Keratinocyte (primary cell): ENCODE data around the gene KIF17.

Experiments used
- CTCF ChIP-seq, 3 experiments: IDR thresholded peaks in 1 of 3; conservative IDR thresholded peaks in 1 of 3; optimal IDR thresholded peaks in 1 of 3; 2 replicates in 2 of 3; 3 replicates in 1 of 3; pipeline versions ENCODE3 to v1.5.1; 2011; ENCODE audit warnings: low read length in 3 of 3, mild to moderate bottlenecking in 3 of 3, moderate library complexity in 2 of 3, control low read depth in 1 of 3, inconsistent platforms in 1 of 3; ENCODE audit not compliant: insufficient read depth in 2 of 3; ENCODE audit errors: extremely low read depth in 1 of 3
- EZH2 ChIP-seq: IDR thresholded peaks from one replicate; pipeline ENCODE4 v1.6.1; 2012; ENCODE audit warnings: inconsistent platforms, mild to moderate bottlenecking, low read length, moderate library complexity

GRCh38 chr1:20666146-20666545 is 51.7 kb downstream of the KIF17 start:
- no peak for TF ChIP-seq CTCF (optimal IDR thresholded peaks at IDR 0.05 in 1 of 3, IDR thresholded peaks at IDR 0.05 in 1 of 3, conservative IDR thresholded peaks at IDR 0.05 in 1 of 3; ENCODE audit: extremely low read depth in 1 of 3, insufficient read depth in 2 of 3, low read length in 3 of 3)
- TF ChIP-seq EZH2, result no peak
